ENCODE measurements around the gene SENP6.
"Not testable (repeated sequence)": the region's sequence is repeated elsewhere in the genome, so short reads cannot be mapped to it uniquely, and the experiment has no call there.

The SENP6 gene

DNA sequence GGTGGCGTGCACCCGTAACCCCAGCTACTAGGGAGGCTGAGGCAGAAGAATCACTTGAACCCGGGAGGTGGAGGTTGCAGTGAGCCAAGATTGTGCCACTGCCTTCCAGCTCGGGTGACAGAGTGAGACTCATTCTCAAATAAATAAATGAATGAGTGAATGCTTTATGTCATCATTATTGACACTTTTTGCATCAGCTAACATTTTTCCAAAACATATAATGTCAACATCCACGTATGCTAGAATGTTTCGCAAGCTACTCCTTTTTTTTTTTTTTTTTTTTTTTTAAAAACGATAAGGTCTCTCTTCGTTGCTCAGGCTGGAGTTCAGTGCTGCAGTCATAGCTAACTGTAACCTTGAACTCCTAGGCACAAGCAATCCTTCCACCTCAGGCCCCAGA is 72.2 kb downstream of the SENP6 start:
- no peak overlapping the region for H3K4me3 ChIP-seq (ENCODE audit: insufficient read length, low read depth)
- peaks cover 51% of the 10 kb centered on the region for H3K36me3 ChIP-seq (ENCODE audit: insufficient read depth, insufficient read length, low read length)
- no peaks in the 10 kb centered on the region for H3K27me3 ChIP-seq (ENCODE audit: insufficient read depth, insufficient read length)
- no peak for DNase-seq (ENCODE audit: low read depth, low spot score)
- no peak overlapping the region for H3K9ac ChIP-seq (ENCODE audit: insufficient read length, low read depth)
- TF ChIP-seq SUZ12 (IDR thresholded peaks at IDR 0.05; ENCODE audit: extremely low read depth, insufficient read depth, insufficient read length) = no peak
- no peak for TF ChIP-seq ZNF274 (IDR thresholded peaks at IDR 0.05; ENCODE audit: low read depth, low read length)
- TF ChIP-seq YY1 (IDR thresholded peaks at IDR 0.05; ENCODE audit: insufficient read depth, insufficient read length) = no peak
- no peaks in the 10 kb centered on the region for H3K4me1 ChIP-seq (ENCODE audit: insufficient read depth, insufficient read length)
- no peaks in the 10 kb centered on the region for H3K9me3 ChIP-seq (ENCODE audit: insufficient read depth, low read length)

DNA sequence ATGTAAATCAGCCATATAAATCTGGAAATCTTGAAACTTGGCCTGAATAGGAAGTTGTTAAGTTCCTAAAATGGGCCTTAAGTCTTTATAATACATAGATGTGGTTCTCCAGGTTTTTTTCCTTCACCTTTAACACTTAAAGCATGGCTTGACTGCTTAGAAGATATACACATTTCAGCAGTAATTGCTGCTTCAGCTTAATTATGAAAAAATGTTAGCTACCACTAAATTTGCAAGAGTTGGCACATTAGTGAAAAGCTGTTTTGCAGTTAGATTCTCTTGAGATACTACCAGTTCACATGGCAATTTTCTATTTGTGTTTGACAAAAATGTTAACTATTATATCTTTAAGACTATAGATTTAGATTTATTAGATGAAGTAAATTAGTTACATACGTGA is 74.7 kb downstream of the SENP6 start:
- Histone ChIP-seq H3K27me3 (ENCODE audit: insufficient read depth, insufficient read length) (no peaks in the 10 kb centered on the region), H3K4me1 (ENCODE audit: insufficient read depth, insufficient read length) (no peaks in the 10 kb centered on the region), H3K9me3 (ENCODE audit: insufficient read depth, low read length) (no peaks in the 10 kb centered on the region), H3K9ac (ENCODE audit: insufficient read length, low read depth) (no peak overlapping the region), H3K4me3 (ENCODE audit: insufficient read length, low read depth) (no peak overlapping the region), H3K36me3 (ENCODE audit: insufficient read depth, insufficient read length, low read length) (peaks cover 61% of the 10 kb centered on the region)
- DNase-seq (ENCODE audit: low read depth, low spot score) = no peak
- TF ChIP-seq YY1 (IDR thresholded peaks at IDR 0.05; ENCODE audit: insufficient read depth, insufficient read length) (no peak), ZNF274 (IDR thresholded peaks at IDR 0.05; ENCODE audit: low read depth, low read length) (no peak), SUZ12 (IDR thresholded peaks at IDR 0.05; ENCODE audit: extremely low read depth, insufficient read depth, insufficient read length) (no peak)

DNA sequence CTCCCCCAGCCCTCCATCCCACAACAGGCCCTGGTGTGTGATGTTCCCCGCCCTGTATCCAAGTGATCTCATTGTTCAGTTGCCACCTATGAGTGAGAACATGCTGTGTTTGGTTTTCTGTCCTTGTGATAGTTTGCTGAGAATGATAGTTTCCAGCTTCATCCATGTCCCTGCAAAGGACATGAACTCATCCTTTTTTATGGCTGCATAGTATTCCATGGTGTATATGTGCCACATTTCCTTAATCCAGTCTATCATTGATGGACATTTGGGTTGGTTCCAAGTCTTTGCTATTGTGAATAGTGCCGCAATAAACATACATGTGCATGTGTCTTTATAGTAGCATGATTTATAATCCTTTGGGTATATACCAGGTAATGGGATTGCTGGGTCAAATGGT is 80.9 kb downstream of the SENP6 start:
- H3K9ac ChIP-seq (ENCODE audit: insufficient read length, low read depth); DNase-seq (ENCODE audit: low read depth, low spot score): not testable (repeated sequence)
- peaks cover 48% of the 10 kb centered on the region for H3K36me3 ChIP-seq (ENCODE audit: insufficient read depth, insufficient read length, low read length)

DNA sequence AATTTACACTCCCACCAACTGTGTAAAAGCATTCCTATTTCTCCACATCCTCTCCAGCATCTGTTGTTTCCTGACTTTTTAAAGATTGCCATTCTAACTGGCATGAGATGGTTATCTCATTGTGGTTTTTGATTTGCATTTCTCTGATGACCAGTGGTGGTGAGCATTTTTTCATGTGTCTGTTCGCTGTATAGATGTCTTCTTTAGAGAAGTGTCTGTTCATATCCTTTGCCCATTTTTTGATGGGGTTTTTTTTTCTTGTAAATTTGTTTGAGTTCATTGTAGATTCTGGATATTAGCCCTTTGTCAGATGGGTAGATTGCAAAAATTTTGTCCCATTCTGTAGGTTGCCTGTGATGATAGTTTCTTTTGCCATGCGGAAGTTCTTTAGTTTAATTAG is 81.3 kb downstream of the SENP6 start:
- H3K4me3 ChIP-seq (ENCODE audit: insufficient read length, low read depth); DNase-seq (ENCODE audit: low read depth, low spot score); H3K4me1 ChIP-seq (ENCODE audit: insufficient read depth, insufficient read length); H3K27me3 ChIP-seq (ENCODE audit: insufficient read depth, insufficient read length); H3K9ac ChIP-seq (ENCODE audit: insufficient read length, low read depth); H3K9me3 ChIP-seq (ENCODE audit: insufficient read depth, low read length): not testable (repeated sequence)
- H3K36me3 ChIP-seq (ENCODE audit: insufficient read depth, insufficient read length, low read length) = peaks cover 46% of the 10 kb centered on the region

More for the DNA sequence above, 80.9 kb downstream of the SENP6 start:
- not testable (repeated sequence) for H3K9me3 ChIP-seq (ENCODE audit: insufficient read depth, low read length); H3K4me3 ChIP-seq (ENCODE audit: insufficient read length, low read depth); H3K4me1 ChIP-seq (ENCODE audit: insufficient read depth, insufficient read length); H3K27me3 ChIP-seq (ENCODE audit: insufficient read depth, insufficient read length)

DNA sequence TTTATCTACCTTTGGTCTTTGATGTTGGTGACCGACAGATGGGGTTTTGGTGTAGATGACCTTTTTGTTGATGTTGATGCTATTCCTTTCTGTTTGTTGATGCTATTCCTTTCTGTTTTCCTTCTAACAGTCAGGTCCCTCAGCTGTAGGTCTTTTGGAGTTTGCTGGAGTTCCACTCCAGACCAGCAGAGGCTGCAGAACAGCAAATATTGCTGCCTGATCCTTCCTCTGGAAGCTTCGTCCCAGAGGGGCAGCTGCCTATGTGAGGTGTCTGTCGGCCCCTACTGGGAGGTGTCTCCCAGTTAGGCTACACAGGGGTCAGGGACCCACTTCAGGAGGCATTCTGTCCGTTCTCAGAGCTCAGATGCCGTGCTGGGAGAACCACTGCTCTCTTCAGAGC is 85.9 kb downstream of the SENP6 start:
- H3K36me3 ChIP-seq (ENCODE audit: insufficient read depth, insufficient read length, low read length) = peaks cover 11% of the 10 kb centered on the region
- H3K9me3 ChIP-seq (ENCODE audit: insufficient read depth, low read length); H3K27me3 ChIP-seq (ENCODE audit: insufficient read depth, insufficient read length); H3K9ac ChIP-seq (ENCODE audit: insufficient read length, low read depth); H3K4me3 ChIP-seq (ENCODE audit: insufficient read length, low read depth); DNase-seq (ENCODE audit: low read depth, low spot score); H3K4me1 ChIP-seq (ENCODE audit: insufficient read depth, insufficient read length): not testable (repeated sequence)

DNA sequence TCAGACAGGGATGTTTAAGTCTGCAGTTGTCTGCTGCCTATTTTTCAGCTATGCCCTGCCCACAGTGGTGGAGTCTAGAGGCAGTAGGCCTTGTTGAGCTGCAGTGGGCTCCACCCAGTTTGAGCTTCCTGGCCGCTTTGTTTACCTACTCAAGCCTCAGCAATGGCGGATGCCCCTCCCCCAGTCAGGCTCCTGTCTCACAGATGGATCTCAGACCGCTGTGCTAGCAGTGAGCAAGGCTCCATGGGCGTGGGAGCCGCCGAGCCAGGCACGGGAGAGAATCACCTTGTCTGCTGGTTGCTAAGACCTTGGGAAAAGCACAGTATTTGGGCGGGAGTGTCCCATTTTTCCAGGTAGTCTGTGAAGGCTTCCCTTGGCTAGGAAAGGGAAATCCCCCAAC is 86.3 kb downstream of the SENP6 start:
- DNase-seq (ENCODE audit: low read depth, low spot score); H3K27me3 ChIP-seq (ENCODE audit: insufficient read depth, insufficient read length); H3K9ac ChIP-seq (ENCODE audit: insufficient read length, low read depth); H3K9me3 ChIP-seq (ENCODE audit: insufficient read depth, low read length); H3K4me1 ChIP-seq (ENCODE audit: insufficient read depth, insufficient read length); H3K4me3 ChIP-seq (ENCODE audit: insufficient read length, low read depth): not testable (repeated sequence)
- peaks cover 14% of the 10 kb centered on the region for H3K36me3 ChIP-seq (ENCODE audit: insufficient read depth, insufficient read length, low read length)

DNA sequence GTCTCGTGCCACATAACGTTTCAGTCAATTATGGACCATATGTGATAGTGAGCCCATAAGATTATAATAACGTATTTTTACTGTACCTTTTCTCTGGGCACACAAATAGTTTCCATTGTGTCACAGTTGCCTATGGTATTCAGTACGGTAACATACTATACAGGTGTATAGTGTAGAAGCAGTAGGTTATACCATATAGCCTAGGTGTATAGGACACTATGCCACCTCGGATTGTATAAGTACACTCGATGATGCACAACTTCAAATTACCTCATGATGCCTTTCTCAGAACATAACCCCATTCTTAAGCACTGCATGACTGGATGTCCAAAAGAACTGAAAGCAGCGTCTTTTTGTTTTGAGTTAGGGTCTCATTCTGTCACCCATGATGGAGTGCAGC is 87.9 kb downstream of the SENP6 start:
- Histone ChIP-seq H3K9me3 (ENCODE audit: insufficient read depth, low read length) (no peaks in the 10 kb centered on the region), H3K27me3 (ENCODE audit: insufficient read depth, insufficient read length) (no peaks in the 10 kb centered on the region), H3K4me1 (ENCODE audit: insufficient read depth, insufficient read length) (peaks cover 2% of the 10 kb centered on the region), H3K9ac (ENCODE audit: insufficient read length, low read depth) (no peak overlapping the region), H3K4me3 (ENCODE audit: insufficient read length, low read depth) (no peak overlapping the region), H3K36me3 (ENCODE audit: insufficient read depth, insufficient read length, low read length) (peaks cover 15% of the 10 kb centered on the region)
- TF ChIP-seq YY1 (IDR thresholded peaks at IDR 0.05; ENCODE audit: insufficient read depth, insufficient read length) (no peak), SUZ12 (IDR thresholded peaks at IDR 0.05; ENCODE audit: extremely low read depth, insufficient read depth, insufficient read length) (no peak), ZNF274 (IDR thresholded peaks at IDR 0.05; ENCODE audit: low read depth, low read length) (no peak)
- DNase-seq (ENCODE audit: low read depth, low spot score) = no peak

DNA sequence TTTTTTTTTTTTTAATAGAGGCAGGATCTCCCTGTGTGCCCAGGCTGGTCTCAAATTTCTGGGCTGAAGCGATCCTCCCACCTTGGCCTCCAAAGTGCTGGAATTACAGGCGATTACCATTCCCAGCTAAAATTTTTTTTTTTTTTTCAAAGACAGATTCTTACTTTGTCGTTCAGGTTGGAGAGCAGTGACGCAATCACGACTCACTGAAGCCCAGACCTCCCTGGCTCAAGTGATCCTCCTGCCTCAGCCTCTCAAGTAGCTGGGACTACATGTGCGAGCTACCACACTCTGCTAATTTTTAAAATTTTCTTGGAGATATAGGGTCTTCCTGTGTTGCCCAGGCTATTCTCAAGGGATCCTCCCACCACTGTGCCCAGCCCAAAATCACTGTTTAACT is 89.3 kb downstream of the SENP6 start:
- H3K9ac ChIP-seq (ENCODE audit: insufficient read length, low read depth) = no peak overlapping the region
- H3K9me3 ChIP-seq (ENCODE audit: insufficient read depth, low read length) = no peaks in the 10 kb centered on the region
- no peak for TF ChIP-seq ZNF274 (IDR thresholded peaks at IDR 0.05; ENCODE audit: low read depth, low read length)
- TF ChIP-seq SUZ12 (IDR thresholded peaks at IDR 0.05; ENCODE audit: extremely low read depth, insufficient read depth, insufficient read length) = no peak
- no peak for TF ChIP-seq YY1 (IDR thresholded peaks at IDR 0.05; ENCODE audit: insufficient read depth, insufficient read length)
- H3K27me3 ChIP-seq (ENCODE audit: insufficient read depth, insufficient read length) = no peaks in the 10 kb centered on the region
- peaks cover 2% of the 10 kb centered on the region for H3K4me1 ChIP-seq (ENCODE audit: insufficient read depth, insufficient read length)
- peaks cover 18% of the 10 kb centered on the region for H3K36me3 ChIP-seq (ENCODE audit: insufficient read depth, insufficient read length, low read length)
- DNase-seq (ENCODE audit: low read depth, low spot score) = no peak
- no peak overlapping the region for H3K4me3 ChIP-seq (ENCODE audit: insufficient read length, low read depth)

All from NT2/D1 (cell line).